ENCODE measurements around the gene UBP1.

- no peak for TF ChIP-seq POLR2A (IDR thresholded peaks at IDR 0.05)
- no peak for TF ChIP-seq CTCF (IDR thresholded peaks at IDR 0.05)
- TF ChIP-seq POLR2AphosphoS5 (IDR thresholded peaks at IDR 0.05) = no peak
- no peak for TF ChIP-seq EP300 (IDR thresholded peaks at IDR 0.05)
Observed at GRCh38 chr3:33456756-33457155, 16.6 kb upstream of the UBP1 start.

Measured in upper lobe of left lung (tissue), 4 donors.